Common myeloid progenitor, CD34-positive (primary cell): ENCODE data around the gene KIF4B.

Experiments
- CTCF ChIA-PET: fragments of 350-600 bp; sonication (Branson Sonifier 250); formaldehyde crosslinking; loops from one replicate; lab custom pipeline; 2021; ENCODE audit warnings: antibody characterized with exemption; lab: Charles Lee
- POLR2A ChIA-PET: fragments of 350-600 bp; sonication (Branson Sonifier 250); formaldehyde crosslinking; loops from one replicate; lab custom pipeline; 2021; ENCODE audit warnings: antibody characterized with exemption; lab: Charles Lee
- DNase-seq, 3 donors: peaks; one replicate each; pipeline versions ENCODE4 v3.0.0 to v3.0.0-alpha.2; 2013
- H3K27ac ChIP-seq, 2 experiments: 1 replicate in 1 of 2; 2 replicates in 1 of 2; pipeline ENCODE4 v1.7.0; 2013; ENCODE audit warnings: inconsistent platforms in 2 of 2, low read length in 2 of 2, mild to moderate bottlenecking in 2 of 2, low read depth in 1 of 2, moderate library complexity in 1 of 2; ENCODE audit not compliant: severe bottlenecking in 2 of 2, insufficient read depth in 1 of 2, poor library complexity in 1 of 2
- H3K27me3 ChIP-seq, 5 experiments: replicated peaks in 2 of 5; 1 replicate in 3 of 5; 2 replicates in 2 of 5; pipeline versions ENCODE4 v1.6.1 to v1.7.0; 2013; ENCODE audit warnings: low read length in 4 of 5, mild to moderate bottlenecking in 2 of 5, moderate library complexity in 2 of 5, inconsistent platforms in 1 of 5; ENCODE audit not compliant: insufficient read depth in 5 of 5, control insufficient read depth in 4 of 5
- H3K36me3 ChIP-seq, 4 experiments: 1 replicate in 2 of 4; 2 replicates in 2 of 4; pipeline versions ENCODE4 v1.6.1 to v1.7.0; 2013; ENCODE audit warnings: low read length in 3 of 4, control low read depth in 1 of 4, mild to moderate bottlenecking in 1 of 4; ENCODE audit not compliant: control insufficient read depth in 4 of 4, insufficient read depth in 4 of 4
- H3K4me1 ChIP-seq, 4 experiments: 1 replicate in 3 of 4; 2 replicates in 1 of 4; pipeline versions ENCODE4 v1.6.1 to v1.7.1; 2013; ENCODE audit warnings: low read length in 3 of 4, mild to moderate bottlenecking in 3 of 4, control low read depth in 1 of 4, inconsistent platforms in 1 of 4, moderate library complexity in 1 of 4; ENCODE audit not compliant: control insufficient read depth in 4 of 4, insufficient read depth in 4 of 4; ENCODE audit errors: control extremely low read depth in 1 of 4
- H3K4me3 ChIP-seq, 7 experiments: 1 replicate in 4 of 7; 2 replicates in 3 of 7; pipeline versions ENCODE4 v1.5.1 to v1.7.0; 2013; ENCODE audit warnings: mild to moderate bottlenecking in 7 of 7, low read length in 6 of 7, moderate library complexity in 6 of 7, inconsistent platforms in 2 of 7, low read depth in 2 of 7, control low read depth in 1 of 7; ENCODE audit not compliant: insufficient read depth in 4 of 7, control insufficient read depth in 1 of 7; ENCODE audit errors: extremely low read depth in 1 of 7
- H3K9me3 ChIP-seq, 5 experiments: 1 replicate in 4 of 5; 2 replicates in 1 of 5; pipeline versions ENCODE4 v1.6.1 to v1.7.1; 2013; ENCODE audit warnings: low read length in 4 of 5, mild to moderate bottlenecking in 2 of 5, inconsistent platforms in 1 of 5, low read depth in 1 of 5, moderate library complexity in 1 of 5; ENCODE audit not compliant: control insufficient read depth in 4 of 5, insufficient read depth in 2 of 5; ENCODE audit errors: control extremely low read depth in 1 of 5
- WGBS: methylation state at CpG from one replicate; pipeline ENCODE4 v1.1.5; 2013; ENCODE audit not compliant: insufficient coverage; 5-methylcytosine and 5-hydroxymethylcytosine counted together

KIF4B gene

GRCh38 chr5:155052532-155052931, 39.0 kb downstream of the KIF4B start:
- Histone ChIP-seq H3K27ac (no peak overlapping the region), H3K27me3 (peaks cover 0 to 2% (median 0%) of the 10 kb centered on the region in 5 experiments), H3K4me3 (no peak overlapping the region), H3K36me3 (no peaks in the 10 kb centered on the region), H3K9me3 (peaks cover 0 to 2% (median 0%) of the 10 kb centered on the region in 5 experiments), H3K4me1 (peaks cover 0 to 2% (median 0%) of the 10 kb centered on the region in 4 experiments)
- no peak for DNase-seq
- 89% methylated on average over 3 of the region's 4 CpGs for WGBS
- ChIA-PET POLR2A (no interaction called here), CTCF (no interaction called here)

- Histone ChIP-seq H3K36me3 (no peaks in the 10 kb centered on the region), H3K9me3 (peaks cover 0 to 2% (median 0%) of the 10 kb centered on the region in 5 experiments), H3K27me3 (peaks cover 0 to 3% (median 0%) of the 10 kb centered on the region in 5 experiments), H3K4me3 (no peak overlapping the region), H3K4me1 (peaks cover 0 to 2% (median 0%) of the 10 kb centered on the region in 4 experiments), H3K27ac (no peak overlapping the region)
- DNase-seq: no peak
- WGBS: 56% methylated on average over 3 of the region's 4 CpGs
- CTCF ChIA-PET: no interaction called here
- POLR2A ChIA-PET: no interaction called here
Measured at GRCh38 chr5:155053501-155053900, 39.9 kb downstream of the KIF4B start.

GRCh38 chr5:155056644-155057269, 43.2 kb downstream of the KIF4B start:
- peaks cover 0 to 2% (median 0%) of the 10 kb centered on the region in 4 experiments for H3K4me1 ChIP-seq
- ChIA-PET POLR2A (no interaction called here), CTCF (no interaction called here)
- H3K9me3 ChIP-seq: peaks cover 0 to 2% (median 0%) of the 10 kb centered on the region in 5 experiments
- DNase-seq: no peak
- no peak overlapping the region for H3K27ac ChIP-seq
- H3K27me3 ChIP-seq: peaks cover 0 to 3% (median 0%) of the 10 kb centered on the region in 5 experiments
- H3K36me3 ChIP-seq: no peaks in the 10 kb centered on the region
- H3K4me3 ChIP-seq: no peak overlapping the region
- WGBS: 60% methylated on average over 8 of the region's 8 CpGs

GRCh38 chr5:155057626-155058025, 44.1 kb downstream of the KIF4B start:
- no peak overlapping the region for H3K4me3 ChIP-seq
- ChIA-PET CTCF (no interaction called here), POLR2A (no interaction called here)
- peaks cover 0 to 2% (median 0%) of the 10 kb centered on the region in 4 experiments for H3K4me1 ChIP-seq
- WGBS: no CpG with 5 or more reads among the region's 1 CpG
- peaks cover 0 to 2% (median 0%) of the 10 kb centered on the region in 5 experiments for H3K9me3 ChIP-seq
- peaks cover 0 to 4% (median 0%) of the 10 kb centered on the region in 5 experiments for H3K27me3 ChIP-seq
- no peak for DNase-seq
- H3K27ac ChIP-seq: no peak overlapping the region
- H3K36me3 ChIP-seq: no peaks in the 10 kb centered on the region

- DNase-seq: no peak
- 77% methylated on average over 4 of the region's 6 CpGs for WGBS
- CTCF ChIA-PET: no interaction called here
Measured at GRCh38 chr5:155064580-155064979, 51.0 kb downstream of the KIF4B start.

GRCh38 chr5:155066886-155067595, 53.5 kb downstream of the KIF4B start:
- POLR2A ChIA-PET: interaction anchor here (0.6 kb wide), 1 partner anchor 58 kb away, joined by 3 read pairs; no protein-coding TSS in a partner anchor
- CTCF ChIA-PET: no interaction called here

More at GRCh38 chr5:155064580-155064979, 51.0 kb downstream of the KIF4B start:
- POLR2A ChIA-PET: no interaction called here
- Histone ChIP-seq H3K9me3 (no peaks in the 10 kb centered on the region), H3K27me3 (peaks cover 0 to 2% (median 0%) of the 10 kb centered on the region in 5 experiments), H3K4me1 (no peaks in the 10 kb centered on the region), H3K27ac (no peak overlapping the region), H3K36me3 (no peaks in the 10 kb centered on the region), H3K4me3 (no peak overlapping the region)

More at GRCh38 chr5:155066886-155067595, 53.5 kb downstream of the KIF4B start:
- DNase-seq: no peak
- WGBS: 95% methylated on average over 7 of the region's 9 CpGs
- Histone ChIP-seq H3K27me3 (peaks cover 0 to 2% (median 0%) of the 10 kb centered on the region in 5 experiments), H3K36me3 (no peaks in the 10 kb centered on the region), H3K4me1 (no peaks in the 10 kb centered on the region), H3K4me3 (no peak overlapping the region), H3K9me3 (no peaks in the 10 kb centered on the region), H3K27ac (no peak overlapping the region)
